ENCODE measurements around the gene SNTB2. TPM values are rescaled to one million over a fixed set of nuclear protein-coding genes. Genes with fewer than 3 reads are reported as not detected.

SNTB2 gene
- total RNA-seq, 1 experiment from 2014 or later = 20.2 TPM

- Histone ChIP-seq H2BK15ac (ENCODE audit: low read depth, low read length) (no peak overlapping the region), H3K4me2 (ENCODE audit: insufficient read depth, insufficient read length, low read length) (no peak overlapping the region), H3K4me1 (ENCODE audit: insufficient read depth, low read length) (no peaks in the 10 kb centered on the region), H4K8ac (replicated peaks; ENCODE audit: insufficient read length, low read depth, low read length) (no peak overlapping the region), H3K9ac (ENCODE audit: extremely low read depth, insufficient read length, low read length) (no peak overlapping the region), H4K91ac (ENCODE audit: insufficient read length, low read depth, low read length) (no peak overlapping the region), H3T11ph (ENCODE audit: low read length) (no peak overlapping the region), H3K56ac (ENCODE audit: insufficient read length, low read depth, low read length) (no peak overlapping the region), H3K27ac (ENCODE audit: insufficient read length, low read depth, low read length) (no peak overlapping the region), H2BK12ac (ENCODE audit: insufficient read length, low read depth, low read length) (no peak overlapping the region), H2AFZ (ENCODE audit: low read length) (no peak overlapping the region), H2BK120ac (ENCODE audit: low read depth, low read length, poor library complexity, severe bottlenecking) (no peak overlapping the region), H2BK20ac (ENCODE audit: low read depth, low read length, poor library complexity, severe bottlenecking) (no peak overlapping the region), H4K20me1 (ENCODE audit: control insufficient read depth, insufficient read depth, insufficient read length) (no peaks in the 10 kb centered on the region), H2BK5ac (ENCODE audit: insufficient read length, low read length) (no peak overlapping the region), H4K5ac (ENCODE audit: insufficient read length, low read depth, low read length) (no peak overlapping the region), H3K18ac (ENCODE audit: insufficient read length, low read depth, low read length) (no peak overlapping the region), H3K23ac (ENCODE audit: insufficient read length, low read depth, low read length) (no peak overlapping the region), H3K79me1 (ENCODE audit: insufficient read depth, low read depth, low read length, poor library complexity, severe bottlenecking) (peaks cover 9% of the 10 kb centered on the region), H3K14ac (ENCODE audit: insufficient read depth, low read length) (no peak overlapping the region), H3K23me2 (ENCODE audit: insufficient read length, low read depth, low read length, poor library complexity, severe bottlenecking) (no peaks in the 10 kb centered on the region), H3K79me2 (ENCODE audit: insufficient read depth, low read length) (no peaks in the 10 kb centered on the region; the same call in 1 of the 2 replicates), H2AK5ac (ENCODE audit: insufficient read length, low read length) (no peak overlapping the region), H3K4ac (ENCODE audit: low read depth, low read length) (no peak overlapping the region), H3K9me3 (ENCODE audit: control insufficient read depth, low read depth, low read length) (no peaks in the 10 kb centered on the region), H3K27me3 (ENCODE audit: insufficient read depth, low read length) (no peaks in the 10 kb centered on the region)
- Mint-ChIP-seq H3K4me1 (peaks cover 3 to 4% of the 10 kb centered on the region in 2 experiments; a peak in 3 of 4 replicates), H3K27ac (no peak overlapping the region), H3K4me3 (no peak overlapping the region), H3K36me3 (ENCODE audit: insufficient read depth in 1 of 3, low read depth in 3 of 3) (peaks cover 0 to 3% (median 0%) of the 10 kb centered on the region in 3 experiments; a peak in 1 of 7 replicates), H3K27me3 (ENCODE audit: low read depth) (no peaks in the 10 kb centered on the region), H3K9me3 (no peaks in the 10 kb centered on the region; a peak in 1 of 5 replicates)
- DNase-seq = no peak
- TF ChIP-seq, protein P1, sequence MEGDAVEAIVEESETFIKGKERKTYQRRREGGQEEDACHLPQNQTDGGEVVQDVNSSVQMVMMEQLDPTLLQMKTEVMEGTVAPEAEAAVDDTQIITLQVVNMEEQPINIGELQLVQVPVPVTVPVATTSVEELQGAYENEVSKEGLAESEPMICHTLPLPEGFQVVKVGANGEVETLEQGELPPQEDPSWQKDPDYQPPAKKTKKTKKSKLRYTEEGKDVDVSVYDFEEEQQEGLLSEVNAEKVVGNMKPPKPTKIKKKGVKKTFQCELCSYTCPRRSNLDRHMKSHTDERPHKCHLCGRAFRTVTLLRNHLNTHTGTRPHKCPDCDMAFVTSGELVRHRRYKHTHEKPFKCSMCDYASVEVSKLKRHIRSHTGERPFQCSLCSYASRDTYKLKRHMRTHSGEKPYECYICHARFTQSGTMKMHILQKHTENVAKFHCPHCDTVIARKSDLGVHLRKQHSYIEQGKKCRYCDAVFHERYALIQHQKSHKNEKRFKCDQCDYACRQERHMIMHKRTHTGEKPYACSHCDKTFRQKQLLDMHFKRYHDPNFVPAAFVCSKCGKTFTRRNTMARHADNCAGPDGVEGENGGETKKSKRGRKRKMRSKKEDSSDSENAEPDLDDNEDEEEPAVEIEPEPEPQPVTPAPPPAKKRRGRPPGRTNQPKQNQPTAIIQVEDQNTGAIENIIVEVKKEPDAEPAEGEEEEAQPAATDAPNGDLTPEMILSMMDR (conservative IDR thresholded peaks at IDR 0.05) = no peak
- WGBS (ENCODE audit: extremely low coverage, insufficient read length, low lambda C conversion rate) = no CpG with 5 or more reads among the region's 1 CpG
Observed at GRCh38 chr16:69217433-69217832, 30.5 kb downstream of the SNTB2 start.
